Left ventricle myocardium inferior (tissue), 1 donor: ENCODE results near the gene LRTM2. TPM values are rescaled to one million over a fixed set of nuclear protein-coding genes. Genes with fewer than 3 reads are reported as not detected.

Experiments
- DNase-seq: peaks from one replicate; pipeline ENCODE4 v3.0.0-alpha.2; 2020
- H3K27ac ChIP-seq: fragments of 200-600 bp; replicated peaks from 2 replicates; pipeline ENCODE4 v1.8.0; 2021
- H3K27me3 ChIP-seq: fragments of 200-600 bp; 2 replicates; pipeline ENCODE4 v1.8.0; 2021; ENCODE audit warnings: low read depth
- H3K36me3 ChIP-seq: fragments of 200-600 bp; 2 replicates; pipeline ENCODE4 v1.8.0; 2021
- H3K4me1 ChIP-seq: fragments of 200-600 bp; 2 replicates; pipeline ENCODE4 v1.8.0; 2021
- H3K4me3 ChIP-seq: fragments of 200-600 bp; 2 replicates; pipeline ENCODE4 v1.8.0; 2021; ENCODE audit warnings: mild to moderate bottlenecking, moderate library complexity
- H3K9me3 ChIP-seq: fragments of 200-600 bp; replicated peaks from 2 replicates; pipeline ENCODE4 v1.8.0; 2021
- CTCF ChIP-seq: fragments of 200-600 bp; IDR thresholded peaks from 2 replicates; pipeline ENCODE4 v1.8.0; 2021; ENCODE audit warnings: antibody characterized with exemption, mild to moderate bottlenecking, borderline replicate concordance
- intact Hi-C: fragments of 100-400 bp; cut with micrococcal nuclease; formaldehyde crosslinking; loops from one replicate; pipeline ENCODE4 v1.11.0; 2022
- total RNA-seq: library from RNA; stranded (reverse); fragmentation: NEBNext Ultra II Directional; extraction: Animal tissue kit (Norgen Biotek cat#: 25700); gene quantifications from one replicate; pipeline ENCODE4 v1.2.1, GENCODE V29; 2021
- donor health status: DM: no; HTN: yes; CAD: no; lungs with severe emphysema.

LRTM2 gene
- total RNA-seq, 1 donor from 2014 or later = not detected

GRCh38 chr12:1808036-1808797, 12.1 kb upstream of the LRTM2 start:
- Histone ChIP-seq H3K27me3 (peaks cover 10% of the 10 kb centered on the region), H3K4me1 (peaks cover 32% of the 10 kb centered on the region), H3K27ac (no peak overlapping the region), H3K4me3 (no peak overlapping the region), H3K36me3 (no peaks in the 10 kb centered on the region), H3K9me3 (no peaks in the 10 kb centered on the region)
- TF ChIP-seq CTCF = no peak
- intact Hi-C loops = no loop called here
- DNase-seq = peak; percentile 9

- Histone ChIP-seq H3K27me3 (peaks cover 10% of the 10 kb centered on the region), H3K27ac (no peak overlapping the region), H3K36me3 (no peaks in the 10 kb centered on the region), H3K4me3 (no peak overlapping the region), H3K9me3 (no peaks in the 10 kb centered on the region), H3K4me1 (peaks cover 27% of the 10 kb centered on the region)
- intact Hi-C loops = no loop called here
- DNase-seq = peak; percentile 12
- TF ChIP-seq CTCF = no peak
Measured at GRCh38 chr12:1808798-1809480, 11.4 kb upstream of the LRTM2 start.

- H3K4me1 ChIP-seq = peaks cover 21% of the 10 kb centered on the region
- H3K27me3 ChIP-seq = peaks cover 18% of the 10 kb centered on the region
- H3K27ac ChIP-seq = no peak overlapping the region
- DNase-seq = peak; percentile 13
- H3K4me3 ChIP-seq = no peak overlapping the region
- no peak for TF ChIP-seq CTCF
- no peaks in the 10 kb centered on the region for H3K9me3 ChIP-seq
- no peaks in the 10 kb centered on the region for H3K36me3 ChIP-seq
- intact Hi-C loops = no loop called here
Measured at GRCh38 chr12:1809591-1810190, 10.7 kb upstream of the LRTM2 start.

- TF ChIP-seq CTCF = no peak
- no peak overlapping the region for H3K27ac ChIP-seq
Measured at GRCh38 chr12:1810201-1810930, 10.0 kb upstream of the LRTM2 start.

GRCh38 chr12:1810931-1811280, 9.5 kb upstream of the LRTM2 start:
- no peak for DNase-seq
- H3K27ac ChIP-seq = no peak overlapping the region
- no peak for TF ChIP-seq CTCF
- H3K4me1 ChIP-seq = peaks cover 8% of the 10 kb centered on the region
- H3K36me3 ChIP-seq = no peaks in the 10 kb centered on the region
- peaks cover 30% of the 10 kb centered on the region for H3K27me3 ChIP-seq
- H3K4me3 ChIP-seq = no peak overlapping the region
- H3K9me3 ChIP-seq = no peaks in the 10 kb centered on the region
- intact Hi-C loops = no loop called here

More at GRCh38 chr12:1810201-1810930, 10.0 kb upstream of the LRTM2 start:
- Histone ChIP-seq H3K36me3 (no peaks in the 10 kb centered on the region), H3K4me1 (peaks cover 14% of the 10 kb centered on the region), H3K27me3 (peaks cover 25% of the 10 kb centered on the region), H3K9me3 (no peaks in the 10 kb centered on the region), H3K4me3 (no peak overlapping the region)
- DNase-seq = peak; percentile 3
- intact Hi-C loops = no loop called here
